Fibroblast of peridontal ligament (primary cell): ENCODE measurements around the gene INTS7.
A peak's percentile ranks its signal among the peaks of the same experiment; 100 is the strongest.
"Not testable (repeated sequence)": the region's sequence is repeated elsewhere in the genome, so short reads cannot be mapped to it uniquely, and the experiment has no call there.

Source experiments
- DNase-seq: peaks from one replicate; pipeline ENCODE4 v3.0.0-alpha.2; 2010; ENCODE audit errors: extremely low read depth

The INTS7 gene

DNA sequence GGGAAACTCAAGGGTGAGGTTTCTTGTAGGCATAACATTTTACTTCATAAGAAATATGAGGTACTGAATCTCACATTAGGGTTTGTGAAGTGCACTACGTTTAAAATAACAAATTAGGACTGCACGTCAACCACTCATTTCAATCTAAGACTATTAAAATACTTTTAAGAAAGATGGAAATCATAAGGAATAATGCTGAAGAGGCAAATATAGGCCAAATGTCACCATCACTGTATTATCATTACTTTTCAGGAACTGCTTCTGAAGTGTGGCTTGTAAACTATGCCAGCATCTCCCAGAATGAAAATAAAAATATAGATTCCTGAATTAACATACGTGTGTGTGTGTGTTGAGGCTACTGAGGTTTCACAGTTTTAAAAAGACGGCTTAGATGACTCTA, 56.8 kb downstream of the INTS7 start:
- no peak for DNase-seq

GRCh38 chr1:211975152-211975941, 60.0 kb downstream of the INTS7 start:
- DNase-seq: peak; percentile 74

GRCh38 chr1:211973541-211973940, 61.8 kb downstream of the INTS7 start:
- no peak for DNase-seq

GRCh38 chr1:211968200-211968834, 67.0 kb downstream of the INTS7 start:
- DNase-seq: no peak

GRCh38 chr1:211967704-211968103, 67.7 kb downstream of the INTS7 start:
- DNase-seq: no peak

- DNase-seq: no peak
These were observed 70.1 kb downstream of the INTS7 start for GRCh38 chr1:211965108-211965805.

DNA sequence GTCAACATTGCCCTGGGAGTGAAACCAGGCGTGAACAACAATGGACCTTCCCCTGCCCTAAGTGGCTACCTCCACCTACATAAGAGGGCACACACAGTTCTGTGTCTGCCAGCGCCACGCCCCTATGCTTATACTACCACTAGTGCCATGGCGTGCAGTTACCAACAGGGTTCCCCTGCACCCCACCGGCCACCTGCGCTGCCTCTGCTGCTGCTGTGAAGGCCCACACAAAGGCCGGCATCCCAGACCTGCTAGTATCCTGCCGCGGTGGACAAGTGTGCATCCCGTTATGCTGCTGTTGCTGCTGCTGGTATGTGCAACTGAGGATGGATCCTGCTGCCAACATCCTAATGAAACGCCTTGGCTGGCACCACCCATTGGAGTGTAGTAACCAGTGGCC, 75.7 kb downstream of the INTS7 start:
- no peak for DNase-seq

DNA sequence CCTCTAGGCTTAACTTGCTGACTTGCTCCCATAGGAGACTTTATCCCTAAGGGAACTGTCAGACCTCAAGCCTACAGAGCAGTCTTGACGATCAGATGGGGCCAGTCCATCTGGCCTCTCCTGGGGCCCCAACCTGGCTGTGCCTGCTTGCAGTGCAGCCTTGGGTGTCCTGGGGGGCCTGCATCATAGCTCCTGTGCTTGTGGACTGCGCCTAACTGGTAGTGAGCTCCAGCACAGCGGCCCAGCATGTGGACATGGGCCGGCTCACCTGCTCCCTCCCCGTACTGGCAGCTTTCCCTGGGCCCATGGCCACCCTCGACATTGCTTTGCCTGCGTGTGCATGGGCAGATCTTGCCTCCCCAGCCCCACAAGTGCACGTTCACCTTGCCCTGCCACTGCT, 76.1 kb downstream of the INTS7 start:
- DNase-seq: no peak

GRCh38 chr1:211954028-211954427, 81.3 kb downstream of the INTS7 start:
- DNase-seq: not testable (repeated sequence)

DNA sequence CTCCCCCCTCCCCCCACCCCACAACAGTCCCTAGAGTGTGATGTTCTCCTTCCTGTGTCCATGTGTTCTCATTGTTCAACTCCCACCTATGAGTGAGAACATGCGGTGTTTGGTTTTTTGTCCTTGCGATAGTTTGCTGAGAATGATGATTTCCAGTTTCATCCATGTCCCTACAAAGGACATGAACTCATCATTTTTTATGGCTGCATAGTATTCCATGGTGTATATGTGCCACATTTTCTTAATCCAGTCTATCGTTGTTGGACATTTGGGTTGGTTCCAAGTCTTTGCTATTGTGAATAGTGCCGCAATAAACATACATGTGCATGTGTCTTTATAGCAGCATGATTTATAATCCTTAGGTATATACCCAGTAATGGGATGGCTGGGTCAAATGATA, 81.8 kb downstream of the INTS7 start:
- not testable (repeated sequence) for DNase-seq

GRCh38 chr1:211952299-211952698, 83.1 kb downstream of the INTS7 start:
- no peak for DNase-seq

GRCh38 chr1:211951856-211952255, 83.5 kb downstream of the INTS7 start:
- no peak for DNase-seq

DNA sequence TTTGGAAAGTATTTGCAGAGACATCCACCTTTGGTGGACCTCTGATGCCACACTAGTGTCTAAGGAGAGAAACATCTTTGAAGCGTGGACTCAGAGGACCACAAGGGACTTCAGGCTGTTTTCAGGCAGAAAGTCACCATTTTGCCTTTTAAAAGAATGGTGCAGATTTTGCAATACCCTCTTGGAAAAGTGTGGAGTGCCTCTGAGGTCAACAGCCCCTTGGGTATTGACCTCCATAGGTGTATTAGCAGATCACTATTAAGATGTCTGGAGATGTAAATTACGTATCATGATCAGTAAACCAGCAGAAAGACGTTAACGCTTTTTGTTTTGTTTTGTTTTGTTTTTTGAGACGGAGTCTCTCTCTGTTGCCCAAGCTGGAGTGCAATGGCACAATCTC, 87.0 kb downstream of the INTS7 start:
- no peak for DNase-seq

DNA sequence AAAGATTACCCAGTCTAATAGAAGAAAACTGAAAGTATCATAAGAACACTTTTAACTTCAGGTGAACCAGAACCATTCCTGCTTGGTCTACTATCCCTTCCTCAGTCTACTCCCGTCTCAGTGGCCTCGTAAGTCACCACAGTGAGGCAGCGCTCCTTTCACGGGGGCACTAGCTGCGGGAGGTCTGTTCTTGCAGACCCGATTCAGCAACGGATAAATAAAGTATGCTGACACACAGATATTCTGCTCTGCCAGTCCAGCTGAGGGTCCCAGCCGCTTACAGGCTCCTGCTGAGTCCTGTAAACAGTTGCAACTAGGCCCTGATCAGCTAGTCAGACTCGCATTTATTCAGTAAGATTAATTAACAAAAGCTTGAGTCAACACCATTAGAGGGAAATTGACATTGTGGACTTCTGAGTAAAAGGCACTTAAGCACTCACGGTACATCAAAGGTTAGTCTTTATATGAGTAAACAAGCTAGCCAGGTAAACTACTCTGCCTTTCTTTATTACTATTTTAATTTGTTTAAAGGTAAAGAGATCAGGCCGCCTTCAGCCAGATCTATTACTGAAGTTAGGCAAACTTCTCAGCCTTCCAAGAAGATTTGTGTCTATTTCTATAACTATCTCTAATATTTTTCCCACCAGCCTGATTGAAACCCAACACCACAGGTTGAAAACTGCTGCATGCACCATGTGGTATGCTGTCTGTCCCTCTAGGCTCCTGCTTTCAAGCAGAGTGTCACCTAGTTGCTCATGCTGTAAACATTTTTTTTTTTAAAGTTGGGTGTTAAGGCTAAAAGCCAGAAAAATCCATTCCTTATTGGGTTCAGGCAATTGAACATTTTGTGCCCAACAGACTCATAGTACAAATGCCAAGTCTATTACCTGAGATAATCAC, 87.7 kb downstream of the INTS7 start:
- DNase-seq: no peak

DNA sequence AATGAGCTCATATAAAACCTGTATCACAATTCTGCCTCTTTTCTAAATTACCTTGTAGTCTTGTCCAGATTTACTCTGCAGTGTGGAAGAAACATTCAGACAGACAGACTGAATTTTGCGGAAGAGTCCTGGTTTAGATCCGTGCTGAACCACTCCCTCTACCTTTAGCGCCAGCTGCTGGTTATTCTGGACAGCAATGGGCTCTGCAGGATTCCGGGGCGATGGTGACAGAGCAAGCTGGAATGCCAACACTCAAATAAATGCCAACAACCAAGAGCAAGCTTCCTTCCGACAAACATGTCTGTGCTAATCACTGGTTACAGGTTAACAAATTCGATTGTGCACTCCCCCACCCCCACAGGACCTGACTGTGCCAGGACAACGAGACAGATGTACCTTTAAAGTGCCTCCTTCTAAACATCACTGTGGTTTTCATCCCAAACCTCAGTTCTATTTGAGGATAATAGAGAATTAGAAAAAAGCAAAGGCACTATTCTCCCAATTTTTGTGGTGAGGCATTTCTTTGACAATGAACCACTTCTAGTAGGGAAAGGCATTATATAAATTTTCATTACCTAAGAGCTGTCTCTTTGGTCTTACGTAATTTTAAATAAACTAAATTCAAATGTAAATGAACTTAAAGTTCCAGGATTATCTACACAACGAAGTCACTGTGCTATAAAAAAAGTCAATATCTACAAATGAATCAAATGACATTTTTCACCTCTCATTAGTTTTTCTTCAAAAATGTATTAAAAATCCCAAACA, 90.4 kb downstream of the INTS7 start:
- DNase-seq: peak; percentile 36

DNA sequence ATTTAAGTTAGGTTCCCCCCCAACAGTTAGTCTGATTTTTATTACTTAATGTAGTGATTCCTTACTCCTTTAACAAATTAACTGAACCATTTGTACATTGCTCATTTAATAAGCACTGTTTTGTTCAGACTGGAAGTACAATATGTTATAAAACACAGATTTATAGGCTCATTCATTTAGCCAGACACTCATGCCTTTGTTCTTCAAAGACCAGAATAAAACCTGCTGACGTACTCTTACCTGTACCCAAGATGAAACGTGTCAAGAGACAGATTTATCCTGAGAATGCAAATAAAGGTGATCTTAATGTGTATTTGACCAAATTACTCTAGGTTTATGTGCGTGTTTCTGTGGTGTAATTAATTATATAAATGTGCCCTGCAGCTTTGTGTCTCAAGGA, 92.8 kb downstream of the INTS7 start:
- DNase-seq: no peak

- no peak for DNase-seq
These were observed 95.4 kb downstream of the INTS7 start for GRCh38 chr1:211939876-211940468.

- peak; percentile 31 for DNase-seq
These were observed 96.8 kb downstream of the INTS7 start for GRCh38 chr1:211938561-211938997.

- DNase-seq: not testable (repeated sequence)
These were observed 97.9 kb downstream of the INTS7 start for GRCh38 chr1:211937422-211937821.

DNA sequence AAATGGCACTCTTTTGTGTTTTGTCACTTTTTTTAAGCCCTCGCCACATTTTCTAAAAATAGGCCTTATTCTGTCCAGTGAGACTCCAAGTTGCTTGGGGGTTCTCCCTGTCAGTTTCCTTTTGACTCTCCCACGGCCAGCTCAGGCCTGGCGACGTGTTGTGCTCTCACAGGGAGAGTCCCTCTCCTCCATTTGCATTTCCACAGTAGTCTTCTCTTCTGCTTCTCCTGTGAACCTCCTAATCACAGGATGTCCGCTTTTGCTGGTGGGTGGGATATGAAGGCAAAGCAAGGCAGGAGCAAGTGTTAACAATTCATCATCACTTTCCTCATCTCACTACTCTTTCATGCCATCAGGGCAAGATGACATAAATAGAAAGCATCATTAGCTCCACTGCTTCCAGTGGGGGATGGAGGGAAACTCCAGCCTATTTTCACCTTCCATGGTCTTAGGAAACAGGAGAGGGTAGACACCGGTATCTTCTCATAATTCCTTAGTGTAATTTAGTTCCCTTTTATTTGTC, 99.8 kb downstream of the INTS7 start:
- DNase-seq: no peak
